Measurements from ENCODE around the gene MOCS1.
A peak's percentile ranks its signal among the peaks of the same experiment; 100 is the strongest.

The MOCS1 gene

DNA sequence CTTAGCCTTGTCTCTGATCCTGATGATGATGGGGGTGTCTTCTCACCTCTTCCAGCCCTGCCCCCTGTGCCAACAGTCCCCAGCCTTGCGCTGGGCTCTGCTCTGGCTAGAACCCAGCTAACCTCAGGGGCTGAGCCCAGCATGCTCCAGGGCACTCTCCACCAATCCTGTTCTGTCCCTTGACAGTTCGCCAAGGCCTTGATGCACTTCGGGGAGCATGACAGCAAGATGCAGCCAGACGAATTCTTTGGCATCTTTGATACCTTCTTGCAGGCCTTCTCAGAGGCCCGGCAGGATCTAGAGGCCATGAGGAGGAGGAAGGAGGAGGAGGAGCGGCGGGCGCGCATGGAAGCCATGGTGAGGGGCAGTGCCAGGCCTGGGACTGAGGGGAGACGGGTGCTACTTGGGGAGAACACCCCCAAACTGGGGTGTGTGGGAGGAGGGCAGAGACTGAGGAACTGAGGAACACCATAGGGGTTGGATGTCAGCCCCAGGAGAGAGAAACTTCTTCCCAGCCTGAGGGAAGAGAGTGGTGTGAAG is 33.1 kb downstream of the MOCS1 start:
- no peak for DNase-seq

DNA sequence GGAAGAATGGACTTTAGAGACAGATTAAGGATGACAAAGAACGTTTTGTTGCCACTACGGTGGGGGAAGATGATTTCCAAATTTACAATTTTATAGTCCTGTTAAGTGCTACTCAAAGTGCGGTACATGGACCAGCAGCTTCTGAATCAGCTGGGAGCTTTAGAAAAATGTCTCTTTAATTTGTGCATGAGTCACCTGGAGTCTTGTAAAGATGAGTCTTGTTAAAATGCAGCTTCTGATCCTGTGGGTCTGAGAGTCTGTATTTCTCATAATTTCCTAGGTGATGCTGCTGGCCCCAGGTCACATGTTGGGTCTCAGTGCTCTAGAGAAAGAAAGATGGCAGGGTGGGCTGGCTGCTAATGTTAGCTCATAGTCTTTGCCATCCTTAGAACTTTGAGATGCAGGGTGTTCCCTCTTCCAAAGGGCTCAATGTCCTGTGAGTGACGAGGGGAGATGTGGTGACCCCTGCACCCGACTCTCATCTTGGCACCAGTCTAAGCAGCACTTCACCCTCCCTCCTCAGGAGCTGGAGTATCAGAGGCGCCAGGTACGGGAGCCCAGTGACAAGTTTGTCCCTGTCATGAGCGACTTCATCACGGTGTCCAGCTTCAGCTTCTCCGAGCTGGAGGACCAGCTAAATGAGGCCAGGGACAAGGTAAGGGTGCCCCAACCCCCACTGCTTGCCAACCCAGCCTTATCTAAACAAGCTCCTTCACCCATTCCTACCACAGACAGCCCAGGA is 34.5 kb downstream of the MOCS1 start:
- DNase-seq = peak; percentile 15

- no peak for DNase-seq
Observed at GRCh38 chr6:39898625-39899024, 35.6 kb downstream of the MOCS1 start.

DNA sequence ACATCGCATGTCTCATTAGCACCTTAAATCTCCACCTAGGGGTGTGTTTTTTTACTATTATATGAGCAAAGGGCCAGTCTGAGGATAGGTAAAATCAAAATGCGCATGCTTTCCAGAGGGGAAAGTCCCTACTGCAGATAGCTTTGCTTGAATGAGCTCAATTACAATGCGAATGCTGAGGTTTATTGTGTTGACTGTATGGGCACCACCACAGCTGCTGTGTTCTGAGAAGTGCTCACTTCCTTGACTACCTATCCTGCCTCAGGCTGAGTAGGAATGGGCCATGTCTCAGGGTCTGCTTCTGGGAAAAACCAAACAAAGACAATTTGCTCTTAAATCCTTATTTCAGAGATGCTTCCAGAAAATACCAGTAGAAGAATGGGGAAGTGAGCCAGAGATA is 36.6 kb downstream of the MOCS1 start:
- no peak for DNase-seq

- no peak for DNase-seq
Observed at GRCh38 chr6:39896701-39897100, 37.6 kb downstream of the MOCS1 start.

GRCh38 chr6:39893286-39893685 is 41.0 kb downstream of the MOCS1 start:
- no peak for DNase-seq

- DNase-seq = peak; percentile 66
Observed at GRCh38 chr6:39892490-39893129, 41.7 kb downstream of the MOCS1 start.

DNA sequence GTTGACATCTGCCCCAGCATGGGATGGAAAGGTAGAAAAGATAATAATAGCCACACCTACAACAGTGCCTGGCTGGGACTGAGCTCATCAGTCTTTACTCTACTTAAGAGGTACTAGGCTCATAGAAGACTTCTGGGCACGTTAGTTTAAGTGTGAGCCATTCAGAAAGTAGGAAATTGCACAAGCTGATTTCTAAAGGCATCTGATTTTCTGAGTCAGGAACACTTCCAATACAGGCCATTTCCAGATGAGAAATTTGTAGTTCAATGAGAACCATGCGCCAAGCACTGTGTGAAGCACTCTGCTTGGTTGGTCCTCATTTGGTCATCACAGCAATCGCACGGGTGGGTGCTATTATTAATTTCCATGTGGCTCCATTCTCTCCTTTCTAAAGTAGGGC is 42.3 kb downstream of the MOCS1 start:
- no peak for DNase-seq

DNA sequence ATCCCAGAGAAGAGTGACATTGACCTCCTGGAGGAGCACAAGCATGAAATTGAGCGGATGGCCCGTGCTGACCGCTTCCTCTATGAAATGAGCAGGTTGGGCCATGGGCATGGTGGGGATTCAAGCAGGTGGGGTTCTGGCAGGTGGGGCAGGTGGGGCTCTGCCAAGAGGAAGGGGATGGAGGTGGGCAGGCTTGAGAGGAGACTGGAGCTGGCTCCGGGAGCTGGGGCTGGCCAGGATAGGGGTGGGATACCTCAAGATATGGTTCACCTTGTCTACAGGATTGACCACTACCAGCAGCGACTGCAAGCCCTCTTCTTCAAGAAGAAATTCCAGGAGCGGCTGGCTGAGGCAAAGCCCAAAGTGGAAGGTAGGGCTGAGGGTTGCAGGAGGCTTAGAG is 42.9 kb downstream of the MOCS1 start:
- no peak for DNase-seq

DNA sequence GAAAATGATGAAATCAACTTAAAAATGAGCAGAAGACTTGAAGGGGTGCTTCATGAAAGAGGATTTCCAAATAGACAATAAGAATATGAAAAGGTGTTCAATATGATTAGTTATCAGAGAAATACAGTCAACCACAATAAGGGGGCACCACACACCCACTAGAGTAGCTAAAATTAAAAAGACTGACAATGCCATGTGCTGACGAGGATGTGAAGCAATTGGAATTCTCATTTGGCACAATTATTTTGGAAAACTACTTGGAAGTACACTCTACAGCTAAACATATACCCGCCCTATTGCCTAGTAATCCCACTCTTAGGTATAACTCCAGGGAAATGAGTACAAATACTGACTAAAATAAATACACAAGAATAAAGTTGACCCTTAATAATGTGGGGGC is 45.0 kb downstream of the MOCS1 start:
- no peak for DNase-seq

GRCh38 chr6:39887692-39888450 is 46.4 kb downstream of the MOCS1 start:
- DNase-seq = peak; percentile 76

GRCh38 chr6:39886871-39887270 is 47.4 kb downstream of the MOCS1 start:
- no peak for DNase-seq

DNA sequence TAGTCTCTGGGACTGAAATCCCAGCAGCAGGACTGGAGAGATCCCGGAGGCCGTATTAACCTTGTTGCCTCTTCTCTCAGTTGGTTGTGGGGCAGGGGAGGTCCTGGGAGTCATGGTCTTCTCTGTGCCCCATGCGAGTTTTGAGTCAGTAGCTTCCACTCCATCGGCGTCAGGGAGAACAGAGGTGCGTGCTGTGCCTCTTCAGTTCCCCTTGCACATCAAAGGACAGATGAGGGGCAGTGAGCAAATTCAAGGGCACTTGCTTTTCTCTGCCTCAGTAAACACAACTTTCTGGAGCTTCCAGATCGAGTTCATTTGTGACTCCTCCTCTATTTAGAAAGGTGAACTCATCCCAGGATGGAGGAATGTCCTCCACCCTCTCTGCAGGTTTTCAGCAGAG is 48.6 kb downstream of the MOCS1 start:
- no peak for DNase-seq

DNA sequence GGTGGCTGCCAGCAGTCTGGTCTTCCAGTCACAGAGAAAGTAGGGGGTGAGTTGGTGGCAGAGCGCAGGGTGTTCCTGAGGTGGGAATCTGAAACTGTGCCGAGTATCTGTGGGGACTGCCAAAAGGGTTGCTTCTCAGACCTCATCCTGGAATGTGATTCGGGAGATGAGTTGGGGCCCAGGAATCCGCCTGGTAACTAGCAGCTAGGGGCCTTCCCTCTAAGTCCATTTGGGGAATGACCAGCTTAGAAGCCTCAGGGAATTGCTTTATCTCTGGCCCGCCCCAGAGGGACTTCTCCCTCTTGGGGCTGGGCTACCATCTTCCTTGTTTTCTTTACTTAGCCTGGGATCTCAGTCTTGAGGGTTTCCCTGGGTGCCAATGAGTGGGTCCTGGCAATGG is 49.6 kb downstream of the MOCS1 start:
- peak; percentile 74 for DNase-seq

- DNase-seq = peak; percentile 100
Observed at GRCh38 chr6:39882531-39882899, 51.7 kb downstream of the MOCS1 start.

DNA sequence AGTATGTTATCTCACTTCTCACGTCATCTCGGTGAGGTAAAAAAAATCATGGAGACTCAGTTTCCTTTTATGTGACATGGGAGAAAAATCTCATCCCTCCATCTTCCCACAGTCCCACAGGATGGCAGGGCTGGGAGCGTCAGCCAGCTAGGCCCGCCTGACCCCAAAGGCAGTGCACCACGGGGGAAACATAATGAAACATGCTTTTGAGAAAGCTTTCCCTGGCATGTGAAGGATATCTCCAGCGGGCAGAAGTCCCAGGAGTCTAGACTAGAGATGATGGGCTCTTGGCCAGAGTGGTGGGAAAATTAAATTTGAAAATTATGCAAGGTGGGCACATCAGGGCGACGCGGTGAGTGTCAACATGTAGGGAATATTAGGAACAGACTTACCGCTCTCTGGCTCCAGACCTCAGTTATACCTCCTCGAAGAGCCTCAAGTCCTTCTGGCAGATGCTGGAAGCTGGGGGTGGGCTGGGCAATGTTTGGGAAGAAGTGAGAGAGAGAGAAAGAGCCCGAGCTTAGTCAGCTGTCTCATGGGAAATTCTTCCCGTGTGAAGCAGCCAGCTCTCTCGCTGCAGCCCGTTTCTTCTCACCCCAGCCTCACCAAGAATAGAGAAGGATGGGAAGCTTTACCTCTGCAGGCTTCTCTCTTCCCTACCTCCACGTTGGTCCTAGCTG is 52.3 kb downstream of the MOCS1 start:
- peak; percentile 96 for DNase-seq

DNA sequence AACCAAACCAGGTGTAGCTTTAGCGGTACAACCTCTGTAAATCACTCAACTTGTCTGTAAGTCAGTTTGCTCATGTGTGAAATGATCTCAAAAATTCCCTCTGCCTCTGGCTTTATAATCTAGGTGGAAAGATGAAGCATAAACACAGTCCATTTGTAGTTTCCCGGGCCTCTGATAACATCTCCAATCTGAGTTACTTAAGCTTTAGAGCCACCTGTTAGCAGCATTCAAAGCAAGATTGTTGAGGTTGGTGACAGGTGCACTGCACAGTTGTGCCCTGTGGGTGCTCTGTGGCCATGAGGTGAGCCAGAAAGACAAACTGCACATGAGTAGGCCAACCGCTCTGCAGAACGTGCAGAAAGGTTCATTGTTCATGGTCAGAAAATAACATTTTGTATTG is 53.7 kb downstream of the MOCS1 start:
- DNase-seq = no peak

DNA sequence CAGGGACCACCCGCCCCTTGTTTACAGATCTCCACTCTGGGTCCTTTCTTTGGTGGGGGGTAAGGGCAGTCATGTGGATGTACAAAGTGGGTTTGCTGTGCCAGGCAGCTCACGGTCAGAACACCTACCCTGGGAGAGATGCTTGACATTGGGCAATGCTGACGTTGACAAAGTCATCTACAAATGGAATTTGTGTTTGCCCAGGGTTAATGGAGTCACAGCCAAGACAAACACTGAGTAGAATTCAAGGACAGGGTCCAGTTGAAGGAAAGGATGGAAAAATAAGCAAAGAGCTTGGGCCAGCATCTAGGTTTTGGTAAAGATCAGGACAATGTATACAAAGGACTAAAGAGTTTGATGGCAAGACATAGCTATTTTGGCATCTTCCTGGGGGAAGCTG is 54.7 kb downstream of the MOCS1 start:
- DNase-seq = no peak

GRCh38 chr6:39876826-39877225 is 57.4 kb downstream of the MOCS1 start:
- DNase-seq = no peak

- DNase-seq = no peak
Observed at GRCh38 chr6:39876111-39876510, 58.2 kb downstream of the MOCS1 start.

- DNase-seq = no peak
Observed at GRCh38 chr6:39873439-39873838, 60.8 kb downstream of the MOCS1 start.

GRCh38 chr6:39870950-39871349 is 63.3 kb downstream of the MOCS1 start:
- DNase-seq = no peak

GRCh38 chr6:39867592-39867991 is 66.7 kb downstream of the MOCS1 start:
- DNase-seq = no peak
